Smooth muscle cell (in vitro differentiated cells): Measurements from ENCODE around the gene C2. TPM values are rescaled to one million over a fixed set of nuclear protein-coding genes. Genes with fewer than 3 reads are reported as not detected.

ENCODE experiments used
- DNase-seq: peaks from one replicate; lab custom pipeline; 2025; ENCODE audit not compliant: unreplicated experiment; lab: John Stamatoyannopoulos, UW
- H2AFZ ChIP-seq: fragments of 200-600 bp; sonication (generic); 2 replicates; pipeline ENCODE4 v1.6.0; 2016; ENCODE audit warnings: antibody characterized with exemption, low read depth, mild to moderate bottlenecking
- H3F3A ChIP-seq: fragments of 200-600 bp; sonication (generic); 2 replicates; pipeline ENCODE4 v1.6.0; 2017; ENCODE audit warnings: antibody characterized with exemption, low read depth
- H3K27ac ChIP-seq: fragments of 200-600 bp; sonication (generic); 2 replicates; pipeline ENCODE4 v1.5.1; 2016; ENCODE audit warnings: low read depth, mild to moderate bottlenecking
- H3K27me3 ChIP-seq: fragments of 200-600 bp; sonication (generic); 2 replicates; pipeline ENCODE4 v1.6.1; 2016; ENCODE audit warnings: low read depth, mild to moderate bottlenecking
- H3K36me3 ChIP-seq: fragments of 200-600 bp; sonication (generic); 2 replicates; pipeline ENCODE4 v1.5.1; 2016; ENCODE audit warnings: low read depth
- H3K4me1 ChIP-seq: fragments of 200-600 bp; sonication (generic); 2 replicates; pipeline ENCODE4 v1.5.1; 2016; ENCODE audit warnings: low read depth
- H3K4me2 ChIP-seq: fragments of 200-600 bp; sonication (generic); 2 replicates; pipeline ENCODE4 v1.6.0; 2016; ENCODE audit warnings: mild to moderate bottlenecking
- H3K4me3 ChIP-seq: fragments of 200-600 bp; sonication (generic); 2 replicates; pipeline ENCODE4 v1.5.1; 2016; ENCODE audit warnings: mild to moderate bottlenecking
- H3K79me2 ChIP-seq: fragments of 200-600 bp; sonication (generic); 2 replicates; pipeline ENCODE4 v1.6.0; 2016; ENCODE audit warnings: low read depth, mild to moderate bottlenecking
- H3K9ac ChIP-seq: fragments of 200-600 bp; sonication (generic); 2 replicates; pipeline ENCODE4 v1.6.0; 2016; ENCODE audit warnings: low read depth
- H3K9me3 ChIP-seq: fragments of 200-600 bp; sonication (generic); replicated peaks from 2 replicates; pipeline ENCODE4 v1.5.1; 2016; ENCODE audit warnings: low read depth
- H4K20me1 ChIP-seq: fragments of 200-600 bp; sonication (generic); 2 replicates; pipeline ENCODE4 v1.6.0; 2016; ENCODE audit warnings: low read depth
- WGBS: methylation state at CpG from one replicate; pipeline ENCODE4 v1.1.7; 2016; ENCODE audit warnings: low lambda C conversion rate; 5-methylcytosine and 5-hydroxymethylcytosine counted together
- polyA plus RNA-seq: library from polyadenylated mRNA; unstranded; fragments of >200 nt; fragmentation: Nextera tagmentation; extraction: Ambion mirVana; gene quantifications from 2 replicates; pipeline ENCODE4 v1.2.1, GENCODE V29; 2016
- total RNA-seq: library from RNA; depleted of rRNA; stranded (reverse); fragments of >200 nt; gene quantifications from 2 replicates; pipeline ENCODE4 v1.2.3, GENCODE V29; 2014
- TF ChIP-seq, protein P1 (sequence below): fragments of 200-600 bp; sonication (generic); IDR thresholded peaks from 2 replicates; pipeline ENCODE4 v1.5.1; 2017; ENCODE audit warnings: borderline replicate concordance, mild to moderate bottlenecking, antibody characterized with exemption; ENCODE audit not compliant: insufficient read depth, poor library complexity, severe bottlenecking

C2 gene
- total RNA-seq: 0.27 TPM in 1 of 2 replicates, not detected in the other
- 0.37 TPM in 2 replicates for polyA plus RNA-seq

DNA sequence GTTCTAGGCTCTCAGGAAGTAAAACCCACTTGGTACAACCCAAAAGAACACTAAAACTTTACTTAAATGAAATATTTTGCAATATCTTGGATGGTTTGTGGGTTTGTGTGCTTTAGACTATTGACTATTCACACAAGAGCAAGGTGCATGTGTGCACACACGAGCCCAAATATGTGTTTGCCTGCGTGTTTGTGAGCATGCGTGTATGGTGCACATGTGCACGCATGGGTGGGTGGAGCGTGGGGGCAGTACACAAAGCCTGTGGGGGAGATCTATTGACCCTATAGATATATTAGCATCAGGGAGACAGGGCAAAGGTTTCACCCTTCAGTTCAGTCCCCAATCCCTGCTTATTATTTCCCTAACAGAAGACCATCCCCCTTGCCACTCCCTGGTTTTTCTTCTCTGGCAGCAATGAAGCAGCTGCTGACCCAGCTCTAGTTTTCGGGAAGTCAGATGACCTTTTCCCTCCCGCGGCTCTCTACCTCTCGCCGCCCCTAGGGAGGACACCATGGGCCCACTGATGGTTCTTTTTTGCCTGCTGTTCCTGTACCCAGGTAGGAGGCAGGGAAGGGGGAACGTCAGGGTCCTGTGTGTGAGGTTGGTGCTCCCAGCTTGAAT, at the start of gene C2:
Gene C2, plus strand, starts transcription at position 476 of the 621 bp plus-strand sequence. Its CDS starts 36 bp downstream, at position 512.
- no peak within 1 kb of the TSS for H3K4me3 ChIP-seq
- no peak within 1 kb of the TSS for H3K4me2 ChIP-seq
- H4K20me1 ChIP-seq: no peaks in the 10 kb centered on the region
- no peaks in the 10 kb centered on the region for H3K4me1 ChIP-seq
- 90% methylated on average over 11 of the region's 11 CpGs for WGBS
- no peak within 1 kb of the TSS for H3K27ac ChIP-seq
- TF ChIP-seq, protein P1, sequence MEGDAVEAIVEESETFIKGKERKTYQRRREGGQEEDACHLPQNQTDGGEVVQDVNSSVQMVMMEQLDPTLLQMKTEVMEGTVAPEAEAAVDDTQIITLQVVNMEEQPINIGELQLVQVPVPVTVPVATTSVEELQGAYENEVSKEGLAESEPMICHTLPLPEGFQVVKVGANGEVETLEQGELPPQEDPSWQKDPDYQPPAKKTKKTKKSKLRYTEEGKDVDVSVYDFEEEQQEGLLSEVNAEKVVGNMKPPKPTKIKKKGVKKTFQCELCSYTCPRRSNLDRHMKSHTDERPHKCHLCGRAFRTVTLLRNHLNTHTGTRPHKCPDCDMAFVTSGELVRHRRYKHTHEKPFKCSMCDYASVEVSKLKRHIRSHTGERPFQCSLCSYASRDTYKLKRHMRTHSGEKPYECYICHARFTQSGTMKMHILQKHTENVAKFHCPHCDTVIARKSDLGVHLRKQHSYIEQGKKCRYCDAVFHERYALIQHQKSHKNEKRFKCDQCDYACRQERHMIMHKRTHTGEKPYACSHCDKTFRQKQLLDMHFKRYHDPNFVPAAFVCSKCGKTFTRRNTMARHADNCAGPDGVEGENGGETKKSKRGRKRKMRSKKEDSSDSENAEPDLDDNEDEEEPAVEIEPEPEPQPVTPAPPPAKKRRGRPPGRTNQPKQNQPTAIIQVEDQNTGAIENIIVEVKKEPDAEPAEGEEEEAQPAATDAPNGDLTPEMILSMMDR: no peak
- DNase-seq: no peak
- H3K9me3 ChIP-seq: no peaks in the 10 kb centered on the region
- H3K79me2 ChIP-seq: no peaks in the 10 kb centered on the region
- H3K36me3 ChIP-seq: no peaks in the 10 kb centered on the region
- no peak within 1 kb of the TSS for H3K9ac ChIP-seq
- peaks cover 4% of the 10 kb centered on the region for H3K27me3 ChIP-seq
- no peaks in the 10 kb centered on the region for H3F3A ChIP-seq
- H2AFZ ChIP-seq: no peak within 1 kb of the TSS

DNA sequence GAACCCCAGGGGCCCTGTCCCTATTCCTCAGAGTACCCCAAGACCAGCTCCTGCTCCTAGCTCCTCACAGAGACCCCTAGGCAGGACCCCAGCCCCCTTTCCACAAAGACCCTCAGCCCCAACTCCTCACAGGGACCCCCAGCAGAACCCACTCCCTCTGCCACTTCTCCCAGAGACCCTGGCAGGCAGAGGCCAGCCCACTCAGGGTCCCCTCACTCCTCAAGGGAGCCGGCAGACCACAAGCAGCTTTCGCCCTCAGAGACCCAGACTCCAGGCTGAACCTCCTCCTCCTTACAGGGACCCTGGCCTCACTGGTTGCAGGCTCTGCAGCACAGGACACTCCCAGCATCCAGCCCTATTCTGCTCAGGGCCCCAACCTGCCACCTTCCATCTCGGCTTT, 49.3 kb upstream of the C2 start:
- Histone ChIP-seq H4K20me1 (no peaks in the 10 kb centered on the region), H3K79me2 (no peaks in the 10 kb centered on the region), H3K4me2 (no peak overlapping the region), H3K27me3 (no peaks in the 10 kb centered on the region), H3K4me3 (peak overlapping the region; percentile 30), H3F3A (no peaks in the 10 kb centered on the region), H2AFZ (no peak overlapping the region), H3K4me1 (no peaks in the 10 kb centered on the region), H3K9ac (no peak overlapping the region), H3K36me3 (no peaks in the 10 kb centered on the region), H3K9me3 (no peaks in the 10 kb centered on the region), H3K27ac (no peak overlapping the region)
- TF ChIP-seq, protein P1: no peak
- WGBS: 84% methylated on average over 3 of the region's 3 CpGs
- no peak for DNase-seq

DNA sequence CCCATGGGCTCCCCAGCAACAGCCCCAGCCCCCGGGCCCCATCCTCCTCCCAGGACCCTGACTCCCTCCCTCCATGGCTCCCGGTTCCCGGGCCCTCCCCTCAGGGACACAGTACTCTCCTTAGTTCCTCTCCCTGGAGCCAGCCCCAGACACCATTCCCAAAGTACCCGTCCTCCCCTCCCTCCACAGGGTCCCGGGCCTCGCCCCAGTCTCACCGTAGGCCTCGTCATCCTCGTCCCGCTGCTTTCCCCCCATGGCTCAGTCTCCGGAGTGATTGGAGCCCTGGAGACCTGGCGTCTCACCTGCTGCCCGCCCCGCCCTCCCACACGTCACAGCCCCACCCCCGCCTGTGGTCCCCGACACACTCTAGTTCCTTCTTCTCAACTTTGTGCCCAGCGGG, 48.8 kb upstream of the C2 start, which contains the start of gene SLC44A4:
Gene SLC44A4, minus strand, starts transcription at position 272 of the 400 bp plus-strand sequence. Its CDS starts 17 bp downstream, at position 255.
- Histone ChIP-seq H3K27ac (no peak within 1 kb of the TSS), H3K4me1 (no peaks in the 10 kb centered on the region), H2AFZ (no peak within 1 kb of the TSS), H3K9ac (no peak within 1 kb of the TSS), H3K79me2 (no peaks in the 10 kb centered on the region), H3K4me3 (peak within 1 kb of the TSS; percentile 30), H3K4me2 (no peak within 1 kb of the TSS), H3K36me3 (no peaks in the 10 kb centered on the region), H3K9me3 (no peaks in the 10 kb centered on the region), H4K20me1 (no peaks in the 10 kb centered on the region), H3F3A (no peaks in the 10 kb centered on the region), H3K27me3 (no peaks in the 10 kb centered on the region)
- no peak for DNase-seq
- 53% methylated on average over 12 of the region's 18 CpGs for WGBS
- TF ChIP-seq, protein P1: no peak

DNA sequence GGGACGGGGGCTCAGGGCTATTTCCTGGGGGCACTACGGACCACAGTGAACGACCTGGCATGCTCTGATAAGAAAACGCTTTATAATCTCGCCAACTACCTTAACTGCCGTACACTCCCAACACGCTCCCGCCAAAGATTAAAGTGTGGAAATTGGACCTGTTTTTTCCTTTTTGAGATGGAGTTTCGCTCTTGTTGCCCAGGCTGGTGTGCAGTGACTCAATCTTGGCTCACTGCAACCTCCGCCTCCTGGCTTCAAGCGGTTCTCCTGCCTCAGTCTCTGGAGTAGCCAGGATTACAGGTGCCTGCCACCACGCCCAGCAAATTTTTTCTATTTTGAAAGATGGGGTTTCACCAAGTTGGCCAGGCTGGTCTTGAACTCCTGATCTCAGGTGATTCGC, 48.4 kb upstream of the C2 start:
- no peak overlapping the region for H3K27ac ChIP-seq

More for the DNA sequence above, 48.4 kb upstream of the C2 start:
- TF ChIP-seq, protein P1: no peak
- no peak overlapping the region for H3K4me2 ChIP-seq
- no peak overlapping the region for H3K4me3 ChIP-seq
- H3K9ac ChIP-seq: no peak overlapping the region
- H3K9me3 ChIP-seq: no peaks in the 10 kb centered on the region
- H3K27me3 ChIP-seq: no peaks in the 10 kb centered on the region
- no peaks in the 10 kb centered on the region for H4K20me1 ChIP-seq
- no peaks in the 10 kb centered on the region for H3K36me3 ChIP-seq
- H3F3A ChIP-seq: no peaks in the 10 kb centered on the region
- 87% methylated on average over 13 of the region's 13 CpGs for WGBS
- no peaks in the 10 kb centered on the region for H3K79me2 ChIP-seq
- DNase-seq: no peak
- H3K4me1 ChIP-seq: no peaks in the 10 kb centered on the region
- no peak overlapping the region for H2AFZ ChIP-seq
